ENCODE results near the gene STXBP6. TPM values are rescaled to one million over a fixed set of nuclear protein-coding genes. Genes with fewer than 3 reads are reported as not detected.

The STXBP6 gene
- polyA plus RNA-seq, 1 donor from 2014 or later = 14.6 TPM

- Histone ChIP-seq H3K36me3 (ENCODE audit: insufficient read depth, low read length) (no peaks in the 10 kb centered on the region), H3K79me2 (replicated peaks; ENCODE audit: insufficient read depth, low read length) (no peaks in the 10 kb centered on the region), H2AFZ (ENCODE audit: low read depth, low read length) (no peak overlapping the region), H3K9me2 (ENCODE audit: insufficient read depth, low read length) (no peaks in the 10 kb centered on the region), H3K27me3 (ENCODE audit: insufficient read depth, low read depth, low read length) (no peaks in the 10 kb centered on the region), H3K9me3 (ENCODE audit: low read length) (no peaks in the 10 kb centered on the region), H3K27ac (ENCODE audit: low read length) (no peak overlapping the region), H3K4me3 (ENCODE audit: low read length) (no peak overlapping the region), H3K9ac (ENCODE audit: low read length) (no peak overlapping the region), H3F3A (ENCODE audit: insufficient read depth, low read length, poor library complexity, severe bottlenecking) (no peaks in the 10 kb centered on the region), H3K4me2 (ENCODE audit: low read length) (no peak overlapping the region), H4K20me1 (ENCODE audit: insufficient read depth) (no peaks in the 10 kb centered on the region)
- TF ChIP-seq SMC3 (conservative IDR thresholded peaks at IDR 0.05; ENCODE audit: poor library complexity) = no peak
Measured at GRCh38 chr14:24948261-24948847, 101.6 kb downstream of the STXBP6 start.

GRCh38 chr14:24947131-24947530 lies 102.8 kb downstream of the STXBP6 start:
- H3F3A ChIP-seq (ENCODE audit: insufficient read depth, low read length, poor library complexity, severe bottlenecking) = no peaks in the 10 kb centered on the region
- H3K9ac ChIP-seq (ENCODE audit: low read length) = no peak overlapping the region
- H3K9me2 ChIP-seq (ENCODE audit: insufficient read depth, low read length) = no peaks in the 10 kb centered on the region
- H3K79me2 ChIP-seq (replicated peaks; ENCODE audit: insufficient read depth, low read length) = no peaks in the 10 kb centered on the region
- H2AFZ ChIP-seq (ENCODE audit: low read depth, low read length) = no peak overlapping the region
- TF ChIP-seq TAF1 (IDR thresholded peaks at IDR 0.05; ENCODE audit: low read depth) (no peak), POLR2AphosphoS5 (IDR thresholded peaks at IDR 0.05) (no peak), SMC3 (conservative IDR thresholded peaks at IDR 0.05; ENCODE audit: poor library complexity) (no peak), EZH2 (IDR thresholded peaks at IDR 0.05; ENCODE audit: borderline replicate concordance, insufficient read depth, low read length, poor library complexity, severe bottlenecking) (no peak), EP300 (conservative IDR thresholded peaks at IDR 0.05; ENCODE audit: poor library complexity, severe bottlenecking) (no peak)
- H3K27me3 ChIP-seq (ENCODE audit: insufficient read depth, low read depth, low read length) = no peaks in the 10 kb centered on the region
- H3K9me3 ChIP-seq (ENCODE audit: low read length) = no peaks in the 10 kb centered on the region
- no peaks in the 10 kb centered on the region for H4K20me1 ChIP-seq (ENCODE audit: insufficient read depth)
- H3K4me3 ChIP-seq (ENCODE audit: low read length) = no peak overlapping the region
- H3K27ac ChIP-seq (ENCODE audit: low read length) = no peak overlapping the region
- H3K36me3 ChIP-seq (ENCODE audit: insufficient read depth, low read length) = no peaks in the 10 kb centered on the region
- H3K4me2 ChIP-seq (ENCODE audit: low read length) = no peak overlapping the region

- Histone ChIP-seq H3K4me2 (ENCODE audit: low read length) (no peak overlapping the region), H3K36me3 (ENCODE audit: insufficient read depth, low read length) (no peaks in the 10 kb centered on the region), H3K79me2 (replicated peaks; ENCODE audit: insufficient read depth, low read length) (no peaks in the 10 kb centered on the region), H3K27ac (ENCODE audit: low read length) (no peak overlapping the region), H3K9ac (ENCODE audit: low read length) (no peak overlapping the region), H3K27me3 (ENCODE audit: insufficient read depth, low read depth, low read length) (no peaks in the 10 kb centered on the region), H4K20me1 (ENCODE audit: insufficient read depth) (no peaks in the 10 kb centered on the region), H3K4me3 (ENCODE audit: low read length) (no peak overlapping the region), H2AFZ (ENCODE audit: low read depth, low read length) (no peak overlapping the region), H3K9me3 (ENCODE audit: low read length) (no peaks in the 10 kb centered on the region), H3K9me2 (ENCODE audit: insufficient read depth, low read length) (no peaks in the 10 kb centered on the region), H3F3A (ENCODE audit: insufficient read depth, low read length, poor library complexity, severe bottlenecking) (no peaks in the 10 kb centered on the region)
- TF ChIP-seq TAF1 (IDR thresholded peaks at IDR 0.05; ENCODE audit: low read depth) = no peak
- no peak for TF ChIP-seq MXI1 (conservative IDR thresholded peaks at IDR 0.05; ENCODE audit: poor library complexity, severe bottlenecking)
- TF ChIP-seq SMC3 (conservative IDR thresholded peaks at IDR 0.05; ENCODE audit: poor library complexity) = no peak
- TF ChIP-seq POLR2AphosphoS5 (IDR thresholded peaks at IDR 0.05) = no peak
- TF ChIP-seq, protein P1, sequence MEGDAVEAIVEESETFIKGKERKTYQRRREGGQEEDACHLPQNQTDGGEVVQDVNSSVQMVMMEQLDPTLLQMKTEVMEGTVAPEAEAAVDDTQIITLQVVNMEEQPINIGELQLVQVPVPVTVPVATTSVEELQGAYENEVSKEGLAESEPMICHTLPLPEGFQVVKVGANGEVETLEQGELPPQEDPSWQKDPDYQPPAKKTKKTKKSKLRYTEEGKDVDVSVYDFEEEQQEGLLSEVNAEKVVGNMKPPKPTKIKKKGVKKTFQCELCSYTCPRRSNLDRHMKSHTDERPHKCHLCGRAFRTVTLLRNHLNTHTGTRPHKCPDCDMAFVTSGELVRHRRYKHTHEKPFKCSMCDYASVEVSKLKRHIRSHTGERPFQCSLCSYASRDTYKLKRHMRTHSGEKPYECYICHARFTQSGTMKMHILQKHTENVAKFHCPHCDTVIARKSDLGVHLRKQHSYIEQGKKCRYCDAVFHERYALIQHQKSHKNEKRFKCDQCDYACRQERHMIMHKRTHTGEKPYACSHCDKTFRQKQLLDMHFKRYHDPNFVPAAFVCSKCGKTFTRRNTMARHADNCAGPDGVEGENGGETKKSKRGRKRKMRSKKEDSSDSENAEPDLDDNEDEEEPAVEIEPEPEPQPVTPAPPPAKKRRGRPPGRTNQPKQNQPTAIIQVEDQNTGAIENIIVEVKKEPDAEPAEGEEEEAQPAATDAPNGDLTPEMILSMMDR (IDR thresholded peaks at IDR 0.05; ENCODE audit: poor library complexity, severe bottlenecking) = no peak
- no peak for TF ChIP-seq REST (IDR thresholded peaks at IDR 0.05; ENCODE audit: borderline replicate concordance)
- no peak for TF ChIP-seq EP300 (conservative IDR thresholded peaks at IDR 0.05; ENCODE audit: poor library complexity, severe bottlenecking)
Measured at GRCh38 chr14:24944800-24945199, 105.1 kb downstream of the STXBP6 start.

Data from neural cell (in vitro differentiated cells).